CD4-positive, alpha-beta memory T cell (primary cell): ENCODE measurements around the gene SCN2A. TPM values are rescaled to one million over a fixed set of nuclear protein-coding genes. Genes with fewer than 3 reads are reported as not detected.

Experiments
- CTCF ChIA-PET: fragments of 350-600 bp; sonication (Branson Sonifier 250); formaldehyde crosslinking; loops from one replicate; lab custom pipeline; 2021; ENCODE audit warnings: inconsistent platforms; ENCODE audit not compliant: partially characterized antibody; lab: Charles Lee
- POLR2A ChIA-PET: fragments of 350-600 bp; sonication (Branson Sonifier 250); formaldehyde crosslinking; loops from one replicate; lab custom pipeline; 2021; ENCODE audit not compliant: partially characterized antibody; lab: Charles Lee
- DNase-seq, 5 donors: peaks; one replicate each; pipeline versions ENCODE4 v3.0.0 to v3.0.0-alpha.2; 2020 to 2022; ENCODE audit warnings: mixed read lengths in 1 of 5
- H3K27ac ChIP-seq: one replicate; pipeline ENCODE4 v1.7.0; 2013; ENCODE audit warnings: low read depth, low read length
- H3K27me3 ChIP-seq: 2 replicates; pipeline ENCODE4 v1.7.0; 2013; ENCODE audit warnings: mild to moderate bottlenecking, low read length, moderate library complexity; ENCODE audit not compliant: insufficient read depth
- H3K36me3 ChIP-seq: 2 replicates; pipeline ENCODE4 v1.7.0; 2013; ENCODE audit warnings: mild to moderate bottlenecking, low read length, moderate library complexity; ENCODE audit not compliant: insufficient read depth
- H3K4me1 ChIP-seq: 2 replicates; pipeline ENCODE4 v1.7.0; 2013; ENCODE audit warnings: mild to moderate bottlenecking, low read length, moderate library complexity; ENCODE audit not compliant: insufficient read depth
- H3K4me3 ChIP-seq, 2 donors: one replicate each; pipeline ENCODE4 v1.7.0; 2013; ENCODE audit warnings: low read length in 2 of 2, mild to moderate bottlenecking in 1 of 2
- H3K9me3 ChIP-seq, 2 donors: one replicate each; pipeline ENCODE4 v1.7.0; 2013; ENCODE audit warnings: low read length in 2 of 2, control low read depth in 1 of 2; ENCODE audit not compliant: control insufficient read depth in 1 of 2
- H3K27ac Mint-ChIP-seq, 7 donors: one replicate each; pipeline ENCODE4 v1.8.0; 2020 to 2021; ENCODE audit warnings: mixed read lengths in 7 of 7, mild to moderate bottlenecking in 6 of 7, inconsistent platforms in 3 of 7, moderate library complexity in 3 of 7
- H3K27me3 Mint-ChIP-seq, 2 donors: one replicate each; pipeline ENCODE4 v1.8.0; 2020 to 2021; ENCODE audit warnings: mixed read lengths in 2 of 2
- H3K36me3 Mint-ChIP-seq, 2 donors: one replicate each; pipeline ENCODE4 v1.8.0; 2020 to 2021; ENCODE audit warnings: mixed read lengths in 2 of 2, inconsistent platforms in 1 of 2, mild to moderate bottlenecking in 1 of 2
- H3K4me1 Mint-ChIP-seq, 4 donors: one replicate each; pipeline ENCODE4 v1.8.0; 2020 to 2021; ENCODE audit warnings: mixed read lengths in 4 of 4, mild to moderate bottlenecking in 1 of 4
- H3K4me3 Mint-ChIP-seq, 8 donors: one replicate each; pipeline ENCODE4 v1.8.0; 2020 to 2021; ENCODE audit warnings: mixed read lengths in 8 of 8, mild to moderate bottlenecking in 7 of 8, moderate library complexity in 6 of 8, inconsistent platforms in 3 of 8
- H3K9me3 Mint-ChIP-seq, 8 donors: one replicate each; pipeline ENCODE4 v1.8.0; 2020 to 2021; ENCODE audit warnings: mixed read lengths in 8 of 8, mild to moderate bottlenecking in 5 of 8, inconsistent platforms in 3 of 8, moderate library complexity in 1 of 8
- intact Hi-C: fragments of 100-400 bp; cut with micrococcal nuclease; formaldehyde crosslinking; loops from one replicate; pipeline ENCODE4 v1.15.1; 2023
- polyA plus RNA-seq, 2 donors: library from polyadenylated mRNA; unstranded; fragments of 300-500 nt; fragmentation: Illumina TruSeq; gene quantifications; one replicate each; pipeline ENCODE4 v1.2.3, GENCODE V29; 2021
- total RNA-seq, 2 experiments: library from RNA; stranded (reverse); gene quantifications; one replicate each; pipeline ENCODE4 v1.2.3, GENCODE V29; 2021

The SCN2A gene
- total and polyA plus RNA-seq, 4 experiments from 2014 or later, result not detected

GRCh38 chr2:165202239-165202638 lies 37.0 kb upstream of the SCN2A start:
- H3K36me3 ChIP-seq, result no peaks in the 10 kb centered on the region
- no peaks in the 10 kb centered on the region for H3K36me3 Mint-ChIP-seq
- intact Hi-C loops, result no loop called here
- ChIA-PET CTCF (interaction anchor here (1.4 kb wide), 1 partner anchor 15 kb away, joined by 3 read pairs; no protein-coding TSS in a partner anchor), POLR2A (no interaction called here)
- H3K9me3 Mint-ChIP-seq, result no peaks in the 10 kb centered on the region
- H3K9me3 ChIP-seq, result no peaks in the 10 kb centered on the region
- peaks cover 0 to 2% of the 10 kb centered on the region in 2 donors for H3K27me3 Mint-ChIP-seq
- H3K4me3 ChIP-seq, result no peak overlapping the region
- H3K4me1 Mint-ChIP-seq, result peaks cover 0 to 3% (median 0%) of the 10 kb centered on the region in 4 donors
- no peaks in the 10 kb centered on the region for H3K27me3 ChIP-seq
- H3K4me1 ChIP-seq, result no peaks in the 10 kb centered on the region
- DNase-seq, result no peak
- no peak overlapping the region for H3K27ac Mint-ChIP-seq
- no peak overlapping the region for H3K4me3 Mint-ChIP-seq
- no peak overlapping the region for H3K27ac ChIP-seq

- intact Hi-C loops, result no loop called here
- H3K4me3 ChIP-seq, result no peak within 1 kb of the TSS
- POLR2A ChIA-PET, result no interaction called here
- Mint-ChIP-seq H3K36me3 (no peaks in the 10 kb centered on the region), H3K4me1 (peaks cover 0 to 3% (median 0%) of the 10 kb centered on the region in 4 donors), H3K4me3 (peak within 1 kb of the TSS in 2 of 8 donors; percentile 50 to 52), H3K9me3 (no peaks in the 10 kb centered on the region), H3K27me3 (peaks cover 0 to 4% of the 10 kb centered on the region in 2 donors), H3K27ac (no peak within 1 kb of the TSS)
- H3K36me3 ChIP-seq, result no peaks in the 10 kb centered on the region
- CTCF ChIA-PET, result interaction anchor here (0.6 to 1.4 kb wide), 3 partner anchors 13 to 95 kb away, joined by 3 to 4 read pairs (median 3); no protein-coding TSS in a partner anchor
- DNase-seq, result no peak
- H3K4me1 ChIP-seq, result no peaks in the 10 kb centered on the region
- H3K9me3 ChIP-seq, result no peaks in the 10 kb centered on the region
- no peak within 1 kb of the TSS for H3K27ac ChIP-seq
- H3K27me3 ChIP-seq, result no peaks in the 10 kb centered on the region
Measured at GRCh38 chr2:165203689-165204559, 35.3 kb upstream of the SCN2A start, which contains the start of gene SCN3A. TSS of gene SCN3A (minus strand) at chr2:165204050. CDS start at chr2:165176394, 27,656 bp downstream.

GRCh38 chr2:165205865-165206264 lies 33.3 kb upstream of the SCN2A start:
- Histone ChIP-seq H3K4me3 (no peak overlapping the region), H3K4me1 (no peaks in the 10 kb centered on the region), H3K27me3 (no peaks in the 10 kb centered on the region), H3K27ac (no peak overlapping the region), H3K36me3 (no peaks in the 10 kb centered on the region), H3K9me3 (no peaks in the 10 kb centered on the region)
- intact Hi-C loops, result no loop called here
- peaks cover 0 to 3% (median 0%) of the 10 kb centered on the region in 4 donors for H3K4me1 Mint-ChIP-seq
- no peak overlapping the region for H3K27ac Mint-ChIP-seq
- H3K9me3 Mint-ChIP-seq, result no peaks in the 10 kb centered on the region
- ChIA-PET POLR2A (no interaction called here), CTCF (no interaction called here)
- peaks cover 0 to 4% of the 10 kb centered on the region in 2 donors for H3K27me3 Mint-ChIP-seq
- no peak overlapping the region for H3K4me3 Mint-ChIP-seq
- H3K36me3 Mint-ChIP-seq, result no peaks in the 10 kb centered on the region
- no peak for DNase-seq

- no peaks in the 10 kb centered on the region for H3K36me3 ChIP-seq
- DNase-seq, result no peak
- Mint-ChIP-seq H3K4me1 (peaks cover 0 to 3% (median 0%) of the 10 kb centered on the region in 4 donors), H3K36me3 (no peaks in the 10 kb centered on the region), H3K9me3 (no peaks in the 10 kb centered on the region), H3K4me3 (no peak overlapping the region), H3K27ac (peak overlapping the region in 1 of 7 donors; percentile 67), H3K27me3 (peaks cover 0 to 4% of the 10 kb centered on the region in 2 donors)
- intact Hi-C loops, result no loop called here
- ChIA-PET POLR2A (no interaction called here), CTCF (interaction anchor here (0.6 kb wide), 1 partner anchor 268 kb away, joined by 3 read pairs; no protein-coding TSS in a partner anchor)
- H3K27ac ChIP-seq, result no peak overlapping the region
- no peak overlapping the region for H3K4me3 ChIP-seq
- no peaks in the 10 kb centered on the region for H3K4me1 ChIP-seq
- H3K9me3 ChIP-seq, result no peaks in the 10 kb centered on the region
- no peaks in the 10 kb centered on the region for H3K27me3 ChIP-seq
Measured at GRCh38 chr2:165208094-165208493, 31.1 kb upstream of the SCN2A start.

- DNase-seq, result no peak
- intact Hi-C loops, result no loop called here
- Histone ChIP-seq H3K9me3 (no peaks in the 10 kb centered on the region), H3K4me3 (no peak overlapping the region), H3K36me3 (no peaks in the 10 kb centered on the region), H3K27me3 (no peaks in the 10 kb centered on the region), H3K27ac (no peak overlapping the region), H3K4me1 (no peaks in the 10 kb centered on the region)
- H3K4me3 Mint-ChIP-seq, result no peak overlapping the region
- no peaks in the 10 kb centered on the region for H3K36me3 Mint-ChIP-seq
- ChIA-PET CTCF (no interaction called here), POLR2A (no interaction called here)
- H3K27me3 Mint-ChIP-seq, result no peaks in the 10 kb centered on the region
- H3K4me1 Mint-ChIP-seq, result no peaks in the 10 kb centered on the region
- no peak overlapping the region for H3K27ac Mint-ChIP-seq
- H3K9me3 Mint-ChIP-seq, result peaks cover 0 to 4% (median 0%) of the 10 kb centered on the region in 8 donors
Measured at GRCh38 chr2:165214093-165214492, 25.1 kb upstream of the SCN2A start.

GRCh38 chr2:165219481-165219880 lies 19.7 kb upstream of the SCN2A start:
- no peaks in the 10 kb centered on the region for H3K36me3 Mint-ChIP-seq
- no peaks in the 10 kb centered on the region for H3K4me1 ChIP-seq
- intact Hi-C loops, result no loop called here
- H3K4me3 Mint-ChIP-seq, result no peak overlapping the region
- H3K36me3 ChIP-seq, result no peaks in the 10 kb centered on the region
- no peaks in the 10 kb centered on the region for H3K4me1 Mint-ChIP-seq
- POLR2A ChIA-PET, result no interaction called here
- CTCF ChIA-PET, result no interaction called here
- H3K9me3 ChIP-seq, result no peaks in the 10 kb centered on the region
- no peak overlapping the region for H3K27ac Mint-ChIP-seq
- peaks cover 0 to 2% of the 10 kb centered on the region in 2 donors for H3K27me3 Mint-ChIP-seq
- H3K27ac ChIP-seq, result no peak overlapping the region
- H3K27me3 ChIP-seq, result no peaks in the 10 kb centered on the region
- peaks cover 0 to 4% (median 0%) of the 10 kb centered on the region in 8 donors for H3K9me3 Mint-ChIP-seq
- no peak overlapping the region for H3K4me3 ChIP-seq
- DNase-seq, result no peak

GRCh38 chr2:165224941-165225340 lies 14.3 kb upstream of the SCN2A start:
- H3K27ac Mint-ChIP-seq, result no peak overlapping the region
- no peaks in the 10 kb centered on the region for H3K4me1 Mint-ChIP-seq
- H3K36me3 ChIP-seq, result no peaks in the 10 kb centered on the region
- no peaks in the 10 kb centered on the region for H3K9me3 ChIP-seq
- ChIA-PET CTCF (no interaction called here), POLR2A (no interaction called here)
- no peaks in the 10 kb centered on the region for H3K4me1 ChIP-seq
- H3K27me3 Mint-ChIP-seq, result peaks cover 1 to 2% of the 10 kb centered on the region in 2 donors
- H3K27me3 ChIP-seq, result no peaks in the 10 kb centered on the region
- peaks cover 0 to 4% (median 0%) of the 10 kb centered on the region in 8 donors for H3K9me3 Mint-ChIP-seq
- DNase-seq, result no peak
- intact Hi-C loops, result no loop called here
- no peak overlapping the region for H3K27ac ChIP-seq
- H3K36me3 Mint-ChIP-seq, result no peaks in the 10 kb centered on the region
- no peak overlapping the region for H3K4me3 Mint-ChIP-seq
- no peak overlapping the region for H3K4me3 ChIP-seq
